Mesodermal cell (in vitro differentiated cells): Measurements from ENCODE around the gene C5AR1.
"Not testable (repeated sequence)": the region's sequence is repeated elsewhere in the genome, so short reads cannot be mapped to it uniquely, and the experiment has no call there.

Experiments
- H3K27ac ChIP-seq: 2 replicates; pipeline ENCODE4 v1.7.0; 2013; ENCODE audit warnings: mild to moderate bottlenecking, low read depth, low read length, moderate library complexity; ENCODE audit not compliant: severe bottlenecking
- H3K36me3 ChIP-seq: 2 replicates; pipeline ENCODE4 v1.7.1; 2013; ENCODE audit warnings: mild to moderate bottlenecking, low read length, moderate library complexity; ENCODE audit not compliant: control insufficient read depth, insufficient read depth
- H3K4me1 ChIP-seq: one replicate; pipeline ENCODE4 v1.7.1; 2013; ENCODE audit warnings: mild to moderate bottlenecking, low read length; ENCODE audit not compliant: insufficient read depth, control insufficient read depth, poor library complexity, severe bottlenecking
- H3K4me3 ChIP-seq: 2 replicates; pipeline ENCODE4 v1.7.0; 2013; ENCODE audit warnings: low read length, control low read depth, mild to moderate bottlenecking; ENCODE audit not compliant: insufficient read depth, poor library complexity, severe bottlenecking; ENCODE audit errors: extremely low read depth
- H3K9me3 ChIP-seq: 2 replicates; pipeline ENCODE4 v1.7.1; 2013; ENCODE audit warnings: mild to moderate bottlenecking, low read length, moderate library complexity; ENCODE audit not compliant: control insufficient read depth
- WGBS, 2 experiments: methylation state at CpG; one replicate each; pipeline ENCODE4 v1.1.5; 2013; ENCODE audit warnings: missing lambda C conversion rate in 2 of 2; ENCODE audit not compliant: insufficient coverage in 2 of 2; 5-methylcytosine and 5-hydroxymethylcytosine counted together

C5AR1 gene

GRCh38 chr19:47284324-47284899 lies 25.2 kb upstream of the C5AR1 start:
- Histone ChIP-seq H3K4me1 (peaks cover 6% of the 10 kb centered on the region), H3K9me3 (no peaks in the 10 kb centered on the region), H3K36me3 (no peaks in the 10 kb centered on the region), H3K4me3 (no peak overlapping the region), H3K27ac (no peak overlapping the region)
- 42 to 61% methylated on average over 4 of the region's 9 CpGs for WGBS, 2 experiments

DNA sequence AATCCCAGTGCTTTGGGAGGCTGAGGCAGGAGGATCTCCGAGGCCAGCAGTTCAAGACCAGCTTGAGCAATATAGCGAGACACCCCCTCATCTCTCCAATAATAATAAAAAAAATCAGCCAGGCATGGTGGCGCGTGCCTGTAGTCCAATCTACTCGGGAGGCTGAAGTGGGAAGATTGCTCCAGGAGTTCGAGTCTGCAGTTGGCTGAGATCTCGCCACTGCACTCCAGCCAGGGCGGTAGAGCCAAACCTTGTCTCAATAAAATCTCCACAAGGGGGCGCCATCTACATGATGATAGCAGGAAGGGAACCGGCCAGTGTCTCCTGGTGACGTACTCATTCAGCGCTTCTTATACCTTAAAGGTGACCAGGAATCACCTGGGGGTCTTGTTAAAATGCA lies 13.6 kb upstream of the C5AR1 start:
- no peak overlapping the region for H3K4me3 ChIP-seq
- no peaks in the 10 kb centered on the region for H3K36me3 ChIP-seq
- H3K4me1 ChIP-seq: no peaks in the 10 kb centered on the region
- 16 to 34% methylated on average over 5 to 10 of the region's 12 CpGs for WGBS, 2 experiments
- H3K27ac ChIP-seq: no peak overlapping the region
- H3K9me3 ChIP-seq: no peaks in the 10 kb centered on the region

DNA sequence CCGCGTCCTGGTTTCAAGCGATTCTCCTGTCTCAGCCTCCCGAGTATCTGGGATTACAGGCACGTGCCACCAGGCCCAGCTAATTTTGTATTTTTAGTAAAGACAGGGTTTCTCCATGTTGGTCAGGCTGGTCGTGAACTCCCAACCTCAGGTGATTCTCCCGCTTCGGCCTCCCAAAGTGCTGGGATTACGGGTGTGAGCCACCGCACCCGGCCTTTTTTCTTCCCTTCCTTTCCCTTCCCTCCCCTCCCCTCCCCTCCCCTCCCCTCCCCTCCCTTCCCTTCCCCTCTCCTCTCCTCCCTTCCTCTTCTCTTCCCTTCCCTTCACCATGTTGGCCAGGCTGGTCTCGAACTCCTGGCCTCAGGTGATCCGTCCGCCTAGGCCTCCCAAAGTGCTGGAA lies 8.8 kb upstream of the C5AR1 start:
- not testable (repeated sequence) for H3K27ac ChIP-seq, H3K9me3 ChIP-seq
- 88 to 97% methylated on average over 6 to 7 of the region's 14 CpGs for WGBS, 2 experiments

GRCh38 chr19:47302249-47302648 lies 7.4 kb upstream of the C5AR1 start:
- Histone ChIP-seq H3K9me3 (no peaks in the 10 kb centered on the region), H3K36me3 (no peaks in the 10 kb centered on the region), H3K4me1 (no peaks in the 10 kb centered on the region), H3K4me3 (no peak overlapping the region), H3K27ac (no peak overlapping the region)
- 91 to 92% methylated on average over 6 to 9 of the region's 10 CpGs for WGBS, 2 experiments

More for the DNA sequence above, 8.8 kb upstream of the C5AR1 start:
- not testable (repeated sequence) for H3K4me3 ChIP-seq, H3K36me3 ChIP-seq, H3K4me1 ChIP-seq

DNA sequence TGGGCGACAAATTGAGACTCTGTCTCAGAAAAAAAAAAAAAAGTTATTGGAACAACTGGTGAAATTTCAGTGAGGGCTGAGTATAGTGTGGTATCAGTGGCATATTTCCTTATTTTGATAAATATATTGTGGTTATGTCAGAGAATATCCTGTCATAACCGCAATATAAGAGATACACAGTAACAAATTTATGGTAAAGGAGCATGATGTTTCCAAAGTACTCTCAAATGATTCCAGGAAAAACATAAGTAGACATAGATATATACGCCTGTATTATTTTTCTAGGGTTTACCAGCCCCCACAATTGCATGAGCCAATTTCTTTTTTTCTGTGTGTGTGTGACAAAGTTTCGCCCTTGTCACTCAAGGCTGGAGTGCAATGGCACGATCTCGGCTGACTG lies 5.7 kb upstream of the C5AR1 start:
- Histone ChIP-seq H3K36me3 (no peaks in the 10 kb centered on the region), H3K9me3 (no peaks in the 10 kb centered on the region), H3K4me3 (no peak overlapping the region), H3K27ac (no peak overlapping the region), H3K4me1 (no peaks in the 10 kb centered on the region)
- WGBS, 2 experiments: 85 to 100% methylated on average over 1 to 3 of the region's 6 CpGs

DNA sequence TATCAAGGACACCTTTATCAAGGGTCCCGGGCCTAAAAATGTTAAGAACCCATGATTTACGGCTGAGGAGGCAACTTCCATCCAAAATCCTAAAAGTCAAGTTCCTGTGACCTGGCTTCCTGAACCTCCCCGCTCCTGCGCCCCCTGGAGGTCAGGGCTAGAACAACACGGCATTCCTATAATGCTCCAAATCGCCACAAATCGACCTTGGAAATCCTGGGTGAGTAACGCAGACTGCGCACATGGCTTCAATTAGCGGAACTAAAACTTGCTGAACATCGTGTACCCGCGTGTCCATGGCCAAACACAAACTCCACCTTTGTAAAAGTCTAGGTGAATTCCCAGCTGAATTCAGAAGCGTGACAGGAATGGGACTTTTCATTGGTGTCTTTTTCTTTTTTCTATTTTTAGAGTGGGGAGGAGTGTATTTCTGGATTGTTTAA lies 4.3 kb upstream of the C5AR1 start:
- Histone ChIP-seq H3K36me3 (no peaks in the 10 kb centered on the region), H3K4me3 (no peak overlapping the region), H3K27ac (no peak overlapping the region), H3K9me3 (no peaks in the 10 kb centered on the region), H3K4me1 (no peaks in the 10 kb centered on the region)
- 13 to 15% methylated on average over 12 of the region's 14 CpGs for WGBS, 2 experiments

DNA sequence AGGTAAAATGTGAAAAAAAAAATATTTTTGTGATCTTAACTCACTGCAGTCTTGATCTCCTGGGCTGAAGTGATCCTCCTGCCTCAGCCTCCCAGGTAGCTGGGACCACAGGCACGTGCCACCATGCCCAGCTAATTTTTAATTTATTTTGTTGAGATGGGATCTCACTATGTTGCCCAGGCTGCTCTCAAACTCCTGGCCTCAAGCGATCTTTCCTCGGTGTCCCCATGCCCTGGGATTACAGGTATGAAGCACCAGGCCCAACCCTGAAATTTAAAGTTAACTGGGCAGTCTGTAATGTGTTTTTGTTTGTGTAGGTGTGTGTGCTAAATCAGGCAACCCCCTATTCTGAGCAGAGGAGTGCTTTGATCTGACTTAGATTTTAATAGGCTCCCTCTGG lies 3.4 kb upstream of the C5AR1 start:
- Histone ChIP-seq H3K9me3 (no peaks in the 10 kb centered on the region), H3K27ac (no peak overlapping the region), H3K36me3 (no peaks in the 10 kb centered on the region), H3K4me1 (no peaks in the 10 kb centered on the region), H3K4me3 (no peak overlapping the region)
- 95% methylated on average over 3 of the region's 3 CpGs for WGBS, 2 experiments

- Histone ChIP-seq H3K36me3 (no peaks in the 10 kb centered on the region), H3K4me3 (no peak overlapping the region), H3K27ac (no peak overlapping the region), H3K4me1 (no peaks in the 10 kb centered on the region), H3K9me3 (no peaks in the 10 kb centered on the region)
- WGBS, 2 experiments: 83 to 89% methylated on average over 7 to 8 of the region's 8 CpGs
These were observed 623 bp upstream of the C5AR1 start for GRCh38 chr19:47309038-47309437.

DNA sequence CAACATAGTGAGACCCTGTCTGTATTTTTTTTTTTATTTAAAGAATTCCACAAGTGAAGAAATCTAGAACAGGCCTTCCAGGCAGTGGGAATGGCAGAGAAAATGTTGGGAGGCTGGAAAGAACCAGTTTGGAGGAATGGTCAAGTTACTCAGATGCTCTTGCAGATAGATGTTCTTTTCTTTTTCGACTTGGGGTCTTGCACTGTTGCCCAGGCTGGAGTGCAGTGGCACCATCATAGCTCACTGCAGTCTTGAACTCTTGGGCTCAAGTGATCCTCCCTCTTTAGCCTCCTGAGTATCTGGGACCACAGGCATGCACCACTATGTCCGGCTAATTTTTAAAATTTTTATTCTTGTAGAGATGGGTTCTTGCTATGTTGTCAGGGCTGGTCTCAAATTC lies 662 bp downstream of the C5AR1 start:
- Histone ChIP-seq H3K4me3 (no peak overlapping the region), H3K9me3 (no peaks in the 10 kb centered on the region), H3K4me1 (no peaks in the 10 kb centered on the region), H3K36me3 (no peaks in the 10 kb centered on the region), H3K27ac (no peak overlapping the region)
- 100% methylated on average over 1 of the region's 2 CpGs for WGBS, 2 experiments

DNA sequence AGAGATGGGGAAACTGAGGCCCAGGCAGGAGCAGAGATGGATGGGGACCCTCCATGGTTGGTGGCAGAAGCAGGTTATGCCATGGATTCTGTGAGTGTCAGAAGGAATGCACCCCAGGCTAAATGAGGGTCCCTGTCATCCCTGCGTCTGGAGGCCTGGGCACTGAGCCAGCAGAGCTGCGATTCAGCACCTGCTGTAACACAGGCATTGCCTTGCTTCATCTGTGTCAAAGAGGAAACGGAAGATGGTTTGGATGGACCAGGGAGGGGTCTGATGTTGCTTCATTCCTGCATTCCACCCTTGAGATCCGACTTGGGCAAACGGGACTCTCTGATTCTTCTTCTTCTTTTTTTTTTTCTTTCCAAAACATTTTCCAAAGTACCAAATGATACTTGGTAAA lies 1.2 kb downstream of the C5AR1 start:
- Histone ChIP-seq H3K27ac (no peak overlapping the region), H3K9me3 (no peaks in the 10 kb centered on the region)
- 79 to 92% methylated on average over 3 to 4 of the region's 5 CpGs for WGBS, 2 experiments

DNA sequence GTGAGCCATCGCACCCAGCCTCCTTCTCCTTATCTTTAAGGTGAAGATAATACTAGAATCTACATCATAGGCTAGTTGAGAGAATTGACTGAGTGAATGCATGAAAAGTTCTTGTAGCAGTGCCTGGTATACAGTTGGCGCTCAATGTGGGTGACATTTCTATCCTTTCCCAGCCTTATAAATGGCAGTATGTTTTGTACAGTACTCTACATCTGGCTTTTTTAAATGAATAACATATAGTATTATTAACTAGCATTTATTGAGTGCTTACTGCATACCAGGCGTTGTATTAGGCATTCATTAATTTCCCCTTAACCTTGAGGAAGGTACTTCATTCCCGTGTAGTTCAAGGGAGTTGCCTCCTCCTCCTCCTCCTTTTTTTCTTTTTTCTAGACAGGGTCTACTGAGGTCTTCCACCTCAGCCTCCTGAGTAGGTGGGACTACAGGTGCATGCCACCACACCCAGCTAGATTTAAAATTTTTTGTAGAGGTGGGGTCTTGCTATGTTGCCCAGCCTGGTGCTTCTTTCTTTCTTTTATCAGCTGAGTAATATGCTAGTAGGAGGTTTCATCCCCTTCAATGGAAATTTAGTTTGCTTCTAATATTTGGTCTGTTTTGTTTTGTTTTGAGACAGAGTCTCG lies 2.8 kb downstream of the C5AR1 start:
- no peaks in the 10 kb centered on the region for H3K4me1 ChIP-seq
- 83 to 92% methylated on average over 2 of the region's 5 CpGs for WGBS, 2 experiments
- H3K4me3 ChIP-seq: no peak overlapping the region
- H3K36me3 ChIP-seq: no peaks in the 10 kb centered on the region
- no peaks in the 10 kb centered on the region for H3K9me3 ChIP-seq
- H3K27ac ChIP-seq: no peak overlapping the region

More for the DNA sequence above, 1.2 kb downstream of the C5AR1 start:
- no peaks in the 10 kb centered on the region for H3K36me3 ChIP-seq
- no peaks in the 10 kb centered on the region for H3K4me1 ChIP-seq
- no peak overlapping the region for H3K4me3 ChIP-seq
